NCI-H146 treated with DMSO at 0.1 percent for 48 hours (cell line): ENCODE results near the gene DDX39B.
"Not testable (repeated sequence)": the region's sequence is repeated elsewhere in the genome, so short reads cannot be mapped to it uniquely, and the experiment has no call there.

Experiments
- DNase-seq: peaks from one replicate; lab custom pipeline; 2025; ENCODE audit not compliant: unreplicated experiment; lab: John Stamatoyannopoulos, UW

DDX39B gene

DNA sequence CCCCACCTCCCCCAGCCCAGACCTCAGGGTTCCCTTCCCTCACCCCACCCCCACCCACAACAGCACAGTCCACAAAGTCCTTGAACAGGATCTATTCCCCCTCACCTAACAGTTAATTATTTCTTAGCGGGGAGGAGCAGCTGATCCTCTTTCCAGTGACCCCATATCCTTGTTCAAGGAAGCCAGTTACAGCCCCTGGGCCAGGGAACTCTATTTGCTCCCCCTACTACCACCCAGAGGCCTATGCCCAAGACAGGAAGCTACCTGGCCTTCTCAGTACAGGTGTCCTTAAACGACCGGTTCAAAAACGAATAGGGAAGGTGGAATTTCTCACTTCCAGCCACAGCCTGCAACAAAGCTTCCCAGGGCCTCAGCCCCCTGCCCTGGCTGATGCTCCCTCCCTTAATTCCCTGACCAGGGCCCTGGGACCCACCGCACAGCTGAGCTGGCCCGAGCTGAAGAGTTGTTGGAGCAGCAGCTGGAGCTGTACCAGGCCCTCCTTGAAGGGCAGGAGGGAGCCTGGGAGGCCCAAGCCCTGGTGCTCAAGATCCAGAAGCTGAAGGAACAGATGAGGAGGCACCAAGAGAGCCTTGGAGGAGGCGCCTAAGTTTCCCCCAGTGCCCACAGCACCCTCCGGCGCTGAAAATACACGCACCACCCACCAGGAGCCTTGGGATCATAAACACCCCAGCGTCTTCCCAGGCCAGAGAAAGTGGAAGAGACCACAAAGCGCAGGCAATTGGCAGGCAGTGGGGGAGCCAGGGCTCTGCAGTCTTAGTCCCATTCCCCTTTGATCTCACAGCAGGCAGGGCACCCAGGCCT, 12.3 kb downstream of the DDX39B start:
- no peak for DNase-seq

DNA sequence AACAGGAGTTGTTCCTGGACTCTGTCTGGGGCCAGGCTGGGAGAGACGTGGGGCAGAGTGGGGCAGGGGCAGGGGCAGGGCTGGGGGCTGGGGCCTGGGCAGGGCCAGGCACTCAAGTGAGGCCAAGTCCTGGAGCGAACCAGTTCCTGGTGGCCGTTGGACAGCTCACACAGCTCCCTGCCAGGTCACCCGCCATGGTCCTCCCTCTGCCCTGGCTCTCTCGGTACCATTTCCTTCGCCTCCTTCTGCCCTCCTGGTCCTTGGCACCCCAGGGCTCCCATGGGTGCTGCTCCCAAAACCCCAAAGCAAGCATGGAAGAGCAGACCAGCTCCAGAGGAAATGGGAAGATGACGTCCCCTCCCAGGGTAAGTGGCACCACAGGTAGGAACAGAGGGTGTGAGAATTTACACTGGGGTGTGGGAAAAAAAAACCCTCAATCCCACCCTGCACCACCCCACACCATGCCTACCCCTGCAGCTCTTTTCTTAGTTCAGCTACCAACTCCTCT, 12.9 kb downstream of the DDX39B start, which contains the start of gene MCCD1:
Gene MCCD1, plus strand, starts transcription at position 142 of the 508 bp plus-strand sequence. Its CDS starts 53 bp downstream, at position 195.
- no peak for DNase-seq

DNA sequence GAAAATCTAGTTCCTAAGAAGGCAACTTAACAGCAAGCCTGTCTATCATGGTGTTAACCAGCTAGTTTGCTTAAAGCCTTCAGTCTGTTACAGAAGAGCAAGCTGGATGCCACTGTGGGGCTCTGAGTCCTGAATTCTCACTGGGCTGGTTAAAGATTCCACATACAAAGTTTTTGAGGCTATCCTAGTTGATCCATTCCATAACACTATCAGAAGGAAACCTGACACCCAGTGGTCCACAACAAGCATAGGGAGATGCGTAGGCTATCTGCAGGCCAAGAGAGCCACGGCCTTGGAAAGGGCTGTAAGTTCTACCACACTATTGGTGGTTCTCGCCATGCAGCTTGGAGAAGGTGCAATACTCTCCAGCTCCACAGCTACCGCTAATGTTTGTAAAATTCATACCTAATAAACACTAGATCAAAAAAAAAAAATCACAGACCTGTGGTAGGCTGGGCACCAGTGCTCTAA, 13.5 kb downstream of the DDX39B start:
- no peak for DNase-seq

DNA sequence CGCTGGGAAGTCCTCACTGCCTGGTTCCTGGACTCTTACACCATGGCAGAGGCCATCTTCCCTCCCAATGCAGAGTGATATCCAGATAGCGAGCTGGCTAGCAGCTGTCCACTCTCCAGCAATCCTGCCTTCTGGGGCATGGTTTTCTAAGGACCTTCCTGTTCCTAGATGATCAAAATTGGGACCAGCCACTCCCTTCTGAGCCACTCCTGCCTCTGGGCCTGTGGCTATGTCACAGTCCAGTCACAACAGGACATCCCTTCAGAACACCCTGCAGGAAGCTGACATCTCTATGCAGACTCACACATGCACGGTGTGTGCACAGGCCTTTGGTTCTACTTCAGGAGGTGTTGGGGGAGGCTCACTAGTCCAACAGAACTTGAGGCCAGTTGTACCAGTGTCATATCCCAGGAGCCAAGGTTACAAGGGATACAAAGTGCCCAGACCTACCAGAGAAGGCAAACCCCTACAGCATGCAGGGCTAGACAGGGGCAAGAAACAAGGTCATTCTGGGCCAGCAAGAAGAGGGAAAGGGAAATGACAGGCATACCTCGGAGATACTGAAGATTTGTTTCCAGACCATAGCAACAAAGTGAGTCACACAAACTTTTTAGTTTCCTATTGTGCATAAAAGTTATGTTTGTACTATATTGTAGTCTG, 15.7 kb downstream of the DDX39B start:
- DNase-seq, result no peak

DNA sequence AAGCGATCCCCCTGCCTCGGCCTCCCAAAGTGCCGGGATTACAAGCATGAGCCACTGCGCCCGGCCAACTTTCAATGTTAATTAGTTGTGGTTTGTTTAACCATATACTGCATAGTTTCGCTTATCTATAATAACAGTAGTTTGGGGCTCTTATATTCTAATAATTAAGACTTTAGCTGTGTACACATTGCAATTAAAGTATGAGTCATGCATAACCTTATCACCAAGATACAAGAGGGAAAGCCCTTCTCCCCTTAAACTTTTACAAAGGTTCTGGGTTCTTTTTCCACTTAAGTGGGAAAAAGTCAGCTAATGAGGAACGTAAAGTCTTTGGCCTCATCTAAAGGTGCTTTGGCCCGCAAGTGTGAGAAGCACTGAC, 16.3 kb downstream of the DDX39B start:
- no peak for DNase-seq

DNA sequence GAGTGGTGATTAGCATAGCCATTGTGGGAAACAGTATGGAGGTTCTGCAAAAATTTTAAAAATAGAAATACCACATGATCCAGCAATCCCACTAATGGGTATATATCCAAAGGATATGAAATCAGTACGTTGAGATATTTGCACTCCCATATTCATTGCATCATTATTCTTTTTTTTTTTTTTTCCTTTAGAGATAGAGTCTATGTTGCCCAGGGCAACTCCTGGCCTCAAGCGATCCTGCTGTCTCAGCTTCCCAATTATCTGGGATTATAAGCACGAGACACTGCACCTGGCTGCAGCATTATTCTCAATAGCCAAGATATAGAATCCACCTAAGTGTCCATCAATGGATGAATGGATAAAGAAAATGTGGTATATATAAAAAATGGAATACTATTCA, 20.0 kb downstream of the DDX39B start:
- no peak for DNase-seq

DNA sequence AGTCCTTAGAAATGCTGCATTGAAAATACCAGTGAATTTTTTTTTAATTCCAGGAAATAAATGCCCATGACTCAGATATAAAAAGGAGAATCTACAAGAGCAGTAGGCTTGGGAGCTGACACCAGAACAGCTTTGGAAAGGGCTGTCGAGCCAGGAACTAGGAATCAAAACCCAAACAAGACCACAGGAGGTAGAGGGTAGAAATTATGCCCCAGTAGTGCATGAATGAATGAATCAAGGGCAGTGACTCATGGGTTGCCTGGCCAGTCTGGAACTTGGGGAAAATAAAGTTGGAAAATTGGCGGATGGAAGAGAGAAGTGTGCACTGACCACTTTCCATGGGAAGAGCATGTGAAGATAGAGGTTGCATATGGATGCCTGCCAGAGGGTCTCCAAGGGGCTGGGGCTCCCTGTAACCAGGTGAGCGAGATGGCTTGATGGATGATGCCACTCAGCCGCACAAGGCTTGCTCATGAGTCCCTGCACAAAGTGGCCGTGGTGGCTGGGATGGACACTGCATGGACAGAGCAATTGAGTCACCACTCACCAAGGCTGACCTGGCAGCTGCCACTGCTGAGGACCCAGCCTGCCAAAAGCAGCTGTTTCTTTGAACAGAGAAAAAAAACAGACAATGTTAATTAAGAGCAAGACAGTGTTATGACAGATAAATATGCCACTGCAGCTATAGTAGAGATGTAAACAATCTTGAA, 28.2 kb downstream of the DDX39B start:
- DNase-seq, result no peak

DNA sequence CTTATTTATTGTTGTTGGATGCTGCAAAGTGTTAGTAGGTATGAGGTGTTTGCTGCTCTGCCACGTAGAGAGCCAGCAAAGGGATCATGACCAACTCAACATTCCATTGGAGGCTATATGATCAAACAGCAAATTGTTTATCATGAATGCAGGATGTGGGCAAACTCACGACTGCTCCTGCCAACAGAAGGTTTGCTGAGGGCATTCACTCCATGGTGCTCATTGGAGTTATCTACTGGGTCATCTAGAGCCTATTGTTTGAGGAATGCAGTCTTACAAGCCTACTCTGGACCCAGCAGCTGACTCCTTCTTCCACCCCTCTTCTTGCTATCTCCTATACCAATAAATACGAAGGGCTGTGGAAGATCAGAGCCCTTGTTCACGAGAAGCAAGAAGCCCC, 31.8 kb downstream of the DDX39B start:
- DNase-seq, result no peak

DNA sequence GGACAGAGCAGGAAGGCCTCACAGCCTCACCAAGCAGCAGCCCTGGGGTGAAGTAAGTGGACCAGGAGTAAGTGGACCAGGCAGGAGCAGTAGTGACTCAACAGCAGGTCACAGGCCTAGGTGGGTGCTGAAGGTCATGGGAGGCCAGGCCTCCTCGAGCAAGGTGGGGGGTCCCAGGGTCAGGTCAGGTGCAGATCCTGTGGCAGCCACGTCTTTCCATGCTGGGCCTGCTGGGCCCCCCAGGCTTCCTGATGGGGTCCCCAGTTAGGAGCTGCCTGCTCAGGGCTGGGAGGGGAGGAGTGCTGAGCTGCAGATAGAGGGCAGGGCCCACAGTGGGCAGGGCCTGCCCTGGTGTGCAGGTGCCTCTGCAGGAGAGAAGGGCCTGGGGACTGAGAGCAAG, 32.8 kb downstream of the DDX39B start:
- DNase-seq, result not testable (repeated sequence)

DNA sequence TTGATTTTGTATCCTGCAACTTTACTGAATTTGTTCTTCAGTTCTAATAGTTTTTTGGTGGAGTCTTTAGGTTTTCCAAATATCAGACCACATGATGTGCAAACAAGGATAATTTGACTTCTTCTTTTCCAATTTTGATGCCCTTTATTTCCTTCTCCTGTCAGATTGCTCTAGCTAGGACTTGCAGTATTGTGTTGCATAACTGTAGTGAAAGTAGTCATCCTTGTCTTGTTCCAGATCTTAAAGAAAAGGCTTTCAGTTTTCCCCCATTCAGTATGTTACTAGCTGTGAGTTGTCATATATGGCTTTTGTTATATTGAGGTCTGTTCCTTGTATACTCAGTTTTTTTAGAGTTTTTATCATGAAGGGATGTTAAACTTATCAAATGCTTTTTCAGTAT, 39.2 kb downstream of the DDX39B start:
- DNase-seq, result no peak

DNA sequence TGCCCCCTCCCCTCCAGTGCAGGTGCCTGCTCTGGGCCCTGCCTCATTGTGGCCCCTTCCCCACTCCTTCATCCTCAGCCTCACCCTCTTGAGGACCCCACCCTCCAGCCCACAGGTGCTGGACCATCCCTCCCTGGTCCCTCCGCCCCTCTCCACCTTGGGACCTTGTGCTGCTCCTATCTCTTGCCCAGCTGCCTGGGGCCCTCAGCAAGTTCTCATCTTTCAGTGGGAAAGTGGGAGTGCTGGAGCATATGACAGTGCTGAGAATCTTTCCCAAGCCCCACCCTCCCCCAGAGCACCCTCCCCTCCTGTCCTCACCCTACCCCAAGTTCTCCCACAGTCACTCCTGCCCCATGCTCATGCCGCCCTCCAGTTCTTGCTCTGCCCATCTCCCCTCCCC, 42.2 kb downstream of the DDX39B start:
- DNase-seq, result not testable (repeated sequence)

DNA sequence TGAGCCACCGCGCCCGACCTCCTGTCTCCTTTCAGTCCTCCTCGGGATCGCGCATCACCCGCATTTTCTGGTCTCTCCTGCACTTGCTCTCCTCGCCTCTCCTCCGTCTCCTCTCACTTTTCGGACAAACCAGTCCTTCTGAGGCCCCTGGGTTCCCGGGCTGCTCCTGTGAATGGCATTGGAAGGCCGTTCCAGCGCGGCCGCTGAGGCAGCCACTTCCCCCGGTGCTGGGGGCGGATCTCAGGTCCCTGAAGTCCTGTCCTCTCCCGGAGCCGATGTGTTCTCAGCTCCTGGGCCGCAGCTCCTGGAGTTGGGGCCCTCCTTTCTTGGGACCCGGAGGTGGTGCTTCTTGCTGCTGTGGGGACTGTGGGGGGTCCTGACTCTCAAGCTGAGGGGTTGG, 43.1 kb downstream of the DDX39B start:
- no peak for DNase-seq

DNA sequence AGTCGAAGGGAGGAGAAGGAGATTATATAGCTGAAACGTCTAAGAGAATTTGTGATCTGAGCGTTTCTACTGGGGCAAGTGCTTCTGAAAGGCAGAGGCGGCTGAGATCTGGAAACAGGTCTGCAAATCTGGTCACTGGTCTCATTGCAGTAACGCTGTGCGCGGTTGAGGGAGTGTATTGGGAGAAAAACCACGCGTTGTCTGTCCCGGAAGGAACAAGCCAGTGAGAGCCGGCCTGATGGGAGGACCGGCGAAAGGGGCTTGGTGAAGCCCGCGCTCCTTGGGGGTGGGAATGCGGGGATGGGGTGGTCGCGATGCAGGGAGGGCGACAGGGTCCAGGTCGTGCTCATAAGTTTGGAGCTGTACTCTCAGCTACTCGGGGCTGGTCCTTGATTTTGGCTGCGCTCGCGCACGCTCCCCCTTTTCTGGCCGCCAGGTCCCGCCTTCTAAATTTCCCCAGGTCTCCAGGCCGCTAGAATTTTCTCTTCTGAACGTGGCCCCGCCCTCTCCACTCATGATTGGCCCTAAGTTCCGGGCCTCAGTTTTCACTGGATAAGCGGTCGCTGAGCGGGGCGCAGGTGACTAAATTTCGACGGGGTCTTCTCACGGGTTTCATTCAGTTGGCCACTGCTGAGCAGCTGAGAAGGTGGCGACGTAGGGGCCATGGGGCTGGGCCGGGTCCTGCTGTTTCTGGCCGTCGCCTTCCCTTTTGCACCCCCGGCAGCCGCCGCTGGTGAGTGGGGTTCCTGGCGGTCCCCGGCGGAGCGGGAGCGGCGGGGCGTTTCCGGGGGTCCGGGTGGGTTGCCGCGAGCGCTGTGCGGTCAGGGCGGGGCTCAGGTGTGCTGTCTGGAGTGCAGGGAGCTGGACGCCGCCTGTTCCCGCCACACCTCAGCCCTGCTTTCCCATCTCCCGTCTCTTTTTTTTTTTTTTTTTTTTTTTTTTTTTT, 44.0 kb downstream of the DDX39B start, which contains the start of gene MICB:
Gene MICB, plus strand, starts transcription at position 615 of the 946 bp plus-strand sequence. Its CDS starts 49 bp downstream, at position 664.
- DNase-seq, result peak; percentile 12

DNA sequence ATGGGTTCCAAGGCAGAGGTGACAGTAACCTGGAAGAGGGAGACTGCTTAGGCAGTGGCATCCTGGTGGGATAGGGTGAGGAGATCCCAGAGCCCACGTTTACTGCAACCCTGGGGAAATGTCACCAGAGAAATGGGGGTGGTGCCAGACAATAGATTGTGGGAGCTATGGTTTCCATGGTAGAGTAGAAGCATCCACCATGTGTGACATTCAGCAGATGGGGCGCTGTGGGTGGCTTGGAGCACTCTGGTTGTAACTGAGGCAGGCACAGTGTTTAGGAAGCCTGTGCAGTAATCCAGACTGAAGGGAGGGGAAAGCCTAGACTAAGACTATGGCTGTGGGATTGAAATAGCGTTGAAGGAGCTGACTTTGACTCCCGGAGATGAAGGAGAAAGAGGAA, 45.0 kb downstream of the DDX39B start:
- not testable (repeated sequence) for DNase-seq

DNA sequence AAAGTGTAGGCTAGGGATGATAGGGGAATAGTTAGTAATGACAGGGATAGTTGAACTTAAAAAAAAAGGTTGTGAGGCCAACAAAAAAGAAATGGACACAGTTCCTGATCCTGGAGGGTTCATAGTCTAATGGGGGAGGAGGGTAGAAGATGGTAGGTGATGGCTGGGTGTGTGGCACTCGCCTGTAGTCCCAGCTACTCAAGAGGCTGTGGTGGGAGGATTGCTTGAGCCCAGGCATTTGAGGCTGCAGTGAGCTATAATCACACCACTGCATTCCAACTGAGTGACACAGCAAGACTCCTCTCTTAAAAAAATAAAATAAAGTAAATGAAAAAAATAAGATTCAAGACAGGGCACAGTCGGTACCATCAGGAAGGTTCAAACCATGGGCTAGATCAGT, 46.2 kb downstream of the DDX39B start:
- no peak for DNase-seq

DNA sequence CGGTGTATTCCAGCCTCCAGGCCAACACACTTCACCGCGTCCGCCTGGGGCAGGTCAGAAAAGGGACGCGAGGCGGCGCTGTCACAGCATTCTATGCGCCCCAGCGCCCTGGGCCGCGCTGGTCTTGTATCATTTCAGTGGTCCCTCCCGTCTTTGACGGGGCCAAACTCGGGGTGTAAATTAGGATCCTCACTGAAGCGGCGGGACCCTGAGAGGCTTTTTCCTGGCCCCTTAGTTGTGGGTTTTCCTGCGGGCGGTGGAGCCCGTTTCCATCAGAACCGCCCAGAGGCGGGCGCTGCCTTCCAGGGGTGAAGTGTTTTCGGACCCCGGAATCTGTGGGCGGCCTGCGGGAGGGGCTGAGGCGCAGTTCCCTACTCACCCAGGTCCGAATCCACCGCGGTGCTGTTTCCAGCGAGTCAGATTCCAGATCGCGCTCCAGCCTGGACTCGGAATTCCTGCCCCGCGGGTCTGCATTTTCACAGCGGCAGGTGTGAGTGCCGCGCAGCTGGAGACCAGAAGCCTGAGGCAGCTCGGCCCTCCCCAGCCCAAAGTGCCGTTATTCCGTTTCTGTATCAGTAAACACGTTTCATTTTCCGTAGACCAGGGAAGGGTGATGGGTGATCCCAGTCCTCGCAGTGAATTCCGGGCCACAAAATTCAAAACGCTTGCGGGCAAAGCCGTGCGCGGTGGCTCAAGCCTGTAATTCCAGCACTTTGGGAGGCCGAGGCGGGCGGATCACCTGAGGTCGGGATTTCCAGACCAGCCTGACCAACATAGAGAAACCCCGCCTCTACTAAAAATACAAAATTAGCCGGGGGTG, 47.7 kb downstream of the DDX39B start:
- peak; percentile 49 for DNase-seq

DNA sequence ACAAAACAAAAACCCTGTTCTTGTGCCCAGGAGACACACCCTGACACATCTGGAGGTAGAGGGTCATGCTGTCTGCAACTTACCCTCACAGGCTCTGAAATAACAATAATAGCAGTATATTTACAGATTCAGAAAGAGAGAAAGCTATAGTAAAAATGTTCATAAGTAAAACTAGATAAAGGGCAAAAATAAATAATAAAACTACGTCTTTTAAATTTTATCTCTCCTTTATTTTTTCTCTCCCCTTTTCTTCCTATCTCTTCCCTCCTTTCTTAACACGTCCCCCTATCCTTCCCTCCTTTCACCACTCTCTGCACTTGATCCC, 48.3 kb downstream of the DDX39B start:
- not testable (repeated sequence) for DNase-seq

DNA sequence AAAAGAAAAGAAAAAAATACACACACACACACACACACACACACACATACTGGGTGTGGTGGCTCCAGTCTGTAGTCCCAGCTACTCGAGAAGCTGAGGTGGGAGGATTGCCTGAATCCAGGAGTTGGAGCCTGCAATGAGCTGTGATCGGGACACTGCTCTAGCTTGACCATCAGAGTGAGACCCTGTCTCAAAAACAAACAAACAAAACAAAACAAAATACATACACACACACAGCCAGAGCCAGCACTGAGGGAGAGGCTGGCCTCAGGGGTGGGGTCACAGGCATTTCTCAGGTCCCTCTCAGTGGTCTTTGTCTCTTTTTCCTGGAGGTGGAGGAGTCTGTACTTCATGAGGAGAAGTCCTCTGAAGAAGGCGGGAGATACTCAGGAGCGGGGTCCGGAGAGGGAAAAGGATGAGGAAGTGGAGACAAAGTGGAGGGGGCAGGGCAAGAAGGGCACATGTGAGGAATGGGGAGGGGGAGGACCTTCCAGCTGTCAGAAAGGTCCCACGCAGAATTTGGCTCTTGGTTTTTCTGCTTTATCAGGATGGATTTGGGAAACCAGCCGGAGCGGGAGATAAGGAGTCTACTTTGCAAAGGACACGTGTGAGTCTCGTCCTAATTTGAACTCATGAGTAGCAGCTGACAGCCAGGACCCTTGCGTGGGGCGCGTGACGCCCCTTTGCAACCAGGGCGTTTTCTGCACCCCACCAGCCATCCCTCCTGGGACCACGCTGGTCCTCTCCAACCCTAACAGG, 51.5 kb downstream of the DDX39B start:
- no peak for DNase-seq

DNA sequence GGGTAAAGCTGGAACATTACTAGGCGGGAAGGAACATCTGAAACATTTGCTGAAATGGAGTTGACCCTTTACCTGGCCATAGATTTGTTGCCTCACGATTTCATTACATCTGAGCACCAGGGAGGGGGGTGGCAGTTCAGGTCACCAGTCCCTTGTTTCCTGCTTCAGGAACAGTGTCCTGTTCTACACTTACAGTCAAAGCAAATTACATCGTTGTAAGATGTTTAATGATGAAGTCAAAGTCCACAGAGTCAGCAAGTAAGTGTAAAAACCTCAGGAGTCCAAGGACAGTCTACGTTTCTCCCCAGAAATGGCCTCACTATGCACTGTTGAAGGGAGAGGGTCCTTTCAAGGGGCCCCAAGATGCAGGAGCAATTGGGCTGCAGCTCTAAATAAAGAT, 52.7 kb downstream of the DDX39B start:
- DNase-seq, result no peak
